GM23338 (cell line): ENCODE results near the gene JARID2. TPM values are rescaled to one million over a fixed set of nuclear protein-coding genes. Genes with fewer than 3 reads are reported as not detected.

ENCODE experiments used
- ATAC-seq: fragments of 200-7000 bp; cut with Tn5 transposase; 3 replicates; pipeline ENCODE4 v1.9.1; 2020
- DNase-seq: peaks from one replicate; pipeline ENCODE4 v3.0.0-alpha.2; 2015; ENCODE audit warnings: low spot score
- H2AFZ ChIP-seq: fragments of 200-600 bp; sonication (generic); 2 replicates; pipeline ENCODE4 v1.8.0; 2016; ENCODE audit warnings: antibody characterized with exemption, mild to moderate bottlenecking, moderate library complexity
- H3F3A ChIP-seq: fragments of 200-600 bp; sonication (generic); replicated peaks from 2 replicates; pipeline ENCODE4 v1.8.0; 2017; ENCODE audit warnings: antibody characterized with exemption, mixed run types, low read depth
- H3K27ac ChIP-seq: fragments of 200-600 bp; sonication (generic); 2 replicates; pipeline ENCODE4 v1.6.1; 2016; ENCODE audit warnings: low read depth
- H3K27me3 ChIP-seq: fragments of 200-600 bp; sonication (generic); 2 replicates; pipeline ENCODE4 v1.8.0; 2016; ENCODE audit warnings: mild to moderate bottlenecking, mixed run types, moderate library complexity; ENCODE audit not compliant: insufficient read depth
- H3K36me3 ChIP-seq: fragments of 200-600 bp; sonication (generic); 2 replicates; pipeline ENCODE4 v1.8.0; 2016; ENCODE audit warnings: mild to moderate bottlenecking; ENCODE audit not compliant: insufficient read depth
- H3K4me1 ChIP-seq: fragments of 200-600 bp; sonication (generic); 2 replicates; pipeline ENCODE4 v1.8.0; 2016; ENCODE audit warnings: mild to moderate bottlenecking, moderate library complexity; ENCODE audit not compliant: insufficient read depth
- H3K4me2 ChIP-seq: fragments of 200-600 bp; sonication (generic); 2 replicates; pipeline ENCODE4 v1.7.1; 2017; ENCODE audit warnings: mixed run types
- H3K4me3 ChIP-seq: fragments of 200-600 bp; sonication (generic); 2 replicates; pipeline ENCODE4 v1.6.1; 2016; ENCODE audit warnings: mixed run types
- H3K79me2 ChIP-seq: fragments of 200-600 bp; sonication (generic); replicated peaks from 2 replicates; pipeline ENCODE4 v1.8.0; 2017; ENCODE audit warnings: mild to moderate bottlenecking; ENCODE audit not compliant: insufficient read depth
- H3K9me2 ChIP-seq: fragments of 200-600 bp; sonication (generic); 2 replicates; pipeline ENCODE4 v1.8.0; 2017; ENCODE audit not compliant: insufficient read depth
- H4K20me1 ChIP-seq: fragments of 200-600 bp; sonication (generic); replicated peaks from 2 replicates; pipeline ENCODE4 v1.8.0; 2017; ENCODE audit warnings: mild to moderate bottlenecking; ENCODE audit not compliant: insufficient read depth
- H3K27ac Mint-ChIP-seq: 2 replicates; pipeline ENCODE4 v1.8.0; 2020; ENCODE audit warnings: inconsistent platforms, mild to moderate bottlenecking, moderate library complexity, mixed read lengths
- H3K27me3 Mint-ChIP-seq: 3 replicates; pipeline ENCODE4 v1.8.0; 2022; ENCODE audit warnings: low read depth, mild to moderate bottlenecking, moderate library complexity, mixed read lengths, inconsistent platforms; ENCODE audit not compliant: insufficient read depth, poor library complexity
- H3K36me3 Mint-ChIP-seq: 3 replicates; pipeline ENCODE4 v1.8.0; 2021; ENCODE audit warnings: low read depth, mild to moderate bottlenecking, inconsistent platforms, moderate library complexity, mixed read lengths
- H3K4me1 Mint-ChIP-seq: 3 replicates; pipeline ENCODE4 v1.8.0; 2020; ENCODE audit warnings: mild to moderate bottlenecking, inconsistent platforms, mixed read lengths
- H3K4me3 Mint-ChIP-seq: 3 replicates; pipeline ENCODE4 v1.8.0; 2021; ENCODE audit warnings: moderate library complexity, mild to moderate bottlenecking, inconsistent platforms, mixed read lengths
- H3K9me3 Mint-ChIP-seq: 3 replicates; pipeline ENCODE4 v1.8.0; 2020; ENCODE audit warnings: moderate library complexity, mild to moderate bottlenecking, inconsistent platforms, mixed read lengths
- EZH2 ChIP-seq: fragments of 200-600 bp; sonication (generic); IDR thresholded peaks from one replicate; pipeline ENCODE4 v1.8.0; 2017; ENCODE audit warnings: antibody characterized with exemption, mild to moderate bottlenecking, low read depth; ENCODE audit not compliant: unreplicated experiment
- EZH2phosphoT487 ChIP-seq: fragments of 200-600 bp; sonication (generic); IDR thresholded peaks from one replicate; pipeline ENCODE4 v1.8.1; 2018; ENCODE audit warnings: antibody characterized with exemption; ENCODE audit not compliant: unreplicated experiment
- JUNB ChIP-seq: IDR thresholded peaks from one replicate; pipeline ENCODE4 v1.6.1; 2016; ENCODE audit warnings: antibody characterized with exemption; ENCODE audit not compliant: unreplicated experiment
- NANOG ChIP-seq: IDR thresholded peaks from 2 replicates; pipeline ENCODE4 v1.6.1; 2016; ENCODE audit warnings: antibody characterized with exemption, borderline replicate concordance
- POLR2AphosphoS5 ChIP-seq: IDR thresholded peaks from 2 replicates; pipeline ENCODE4 v1.6.1; 2016; ENCODE audit warnings: antibody characterized with exemption, low read depth
- STAT1 ChIP-seq: IDR thresholded peaks from one replicate; pipeline ENCODE4 v1.6.1; 2016; ENCODE audit warnings: antibody characterized with exemption; ENCODE audit not compliant: unreplicated experiment
- polyA plus RNA-seq: library from polyadenylated mRNA; unstranded; fragments of >200 nt; fragmentation: Nextera tagmentation; extraction: Ambion mirVana; gene quantifications from 2 replicates; pipeline ENCODE4 v1.2.1, GENCODE V29; 2016
- total RNA-seq: library from RNA; depleted of rRNA; stranded (reverse); fragments of >200 nt; shearing (Covaris generic); gene quantifications from 2 replicates; pipeline ENCODE4 v1.2.3, GENCODE V29; 2014
- TF ChIP-seq, protein P1 (sequence below): fragments of 250-450 bp; sonication (Bioruptor Pico); IDR thresholded peaks from 2 replicates; pipeline ENCODE4 v1.5.0; 2020; ENCODE audit warnings: mild to moderate bottlenecking, moderate library complexity
- TF ChIP-seq, protein P2 (sequence below), 2 experiments: fragments of 200-600 bp in 1 of 2; sonication (generic) in 1 of 2; conservative IDR thresholded peaks; 2 replicates each; pipeline versions ENCODE4 v1.5.1 to v1.6.1; 2016 to 2017; ENCODE audit warnings: antibody characterized with exemption in 2 of 2, low read depth in 2 of 2, mild to moderate bottlenecking in 2 of 2, moderate library complexity in 1 of 2

JARID2 gene
- total and polyA plus RNA-seq, 2 experiments from 2014 or later: 92.8 to 196 TPM

DNA sequence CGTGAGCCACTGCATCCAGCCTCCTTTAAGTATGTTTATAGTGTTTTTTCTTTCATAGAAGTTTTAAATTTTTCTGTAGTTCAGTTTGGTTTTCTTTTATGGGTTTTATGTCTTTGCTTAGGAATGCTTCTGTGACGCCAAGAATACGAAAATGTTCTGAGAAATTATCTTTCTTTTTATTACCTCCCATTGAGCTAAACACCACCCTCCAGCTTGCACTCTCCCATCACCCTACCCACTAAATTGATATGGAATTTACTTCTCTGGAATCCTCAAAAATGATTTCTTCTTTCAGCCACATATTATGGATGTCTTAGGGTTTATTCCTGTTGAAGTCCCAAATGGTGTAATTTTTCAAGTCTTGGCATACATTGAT is 38.1 kb downstream of the JARID2 start (continued):
- TF ChIP-seq, protein P1, sequence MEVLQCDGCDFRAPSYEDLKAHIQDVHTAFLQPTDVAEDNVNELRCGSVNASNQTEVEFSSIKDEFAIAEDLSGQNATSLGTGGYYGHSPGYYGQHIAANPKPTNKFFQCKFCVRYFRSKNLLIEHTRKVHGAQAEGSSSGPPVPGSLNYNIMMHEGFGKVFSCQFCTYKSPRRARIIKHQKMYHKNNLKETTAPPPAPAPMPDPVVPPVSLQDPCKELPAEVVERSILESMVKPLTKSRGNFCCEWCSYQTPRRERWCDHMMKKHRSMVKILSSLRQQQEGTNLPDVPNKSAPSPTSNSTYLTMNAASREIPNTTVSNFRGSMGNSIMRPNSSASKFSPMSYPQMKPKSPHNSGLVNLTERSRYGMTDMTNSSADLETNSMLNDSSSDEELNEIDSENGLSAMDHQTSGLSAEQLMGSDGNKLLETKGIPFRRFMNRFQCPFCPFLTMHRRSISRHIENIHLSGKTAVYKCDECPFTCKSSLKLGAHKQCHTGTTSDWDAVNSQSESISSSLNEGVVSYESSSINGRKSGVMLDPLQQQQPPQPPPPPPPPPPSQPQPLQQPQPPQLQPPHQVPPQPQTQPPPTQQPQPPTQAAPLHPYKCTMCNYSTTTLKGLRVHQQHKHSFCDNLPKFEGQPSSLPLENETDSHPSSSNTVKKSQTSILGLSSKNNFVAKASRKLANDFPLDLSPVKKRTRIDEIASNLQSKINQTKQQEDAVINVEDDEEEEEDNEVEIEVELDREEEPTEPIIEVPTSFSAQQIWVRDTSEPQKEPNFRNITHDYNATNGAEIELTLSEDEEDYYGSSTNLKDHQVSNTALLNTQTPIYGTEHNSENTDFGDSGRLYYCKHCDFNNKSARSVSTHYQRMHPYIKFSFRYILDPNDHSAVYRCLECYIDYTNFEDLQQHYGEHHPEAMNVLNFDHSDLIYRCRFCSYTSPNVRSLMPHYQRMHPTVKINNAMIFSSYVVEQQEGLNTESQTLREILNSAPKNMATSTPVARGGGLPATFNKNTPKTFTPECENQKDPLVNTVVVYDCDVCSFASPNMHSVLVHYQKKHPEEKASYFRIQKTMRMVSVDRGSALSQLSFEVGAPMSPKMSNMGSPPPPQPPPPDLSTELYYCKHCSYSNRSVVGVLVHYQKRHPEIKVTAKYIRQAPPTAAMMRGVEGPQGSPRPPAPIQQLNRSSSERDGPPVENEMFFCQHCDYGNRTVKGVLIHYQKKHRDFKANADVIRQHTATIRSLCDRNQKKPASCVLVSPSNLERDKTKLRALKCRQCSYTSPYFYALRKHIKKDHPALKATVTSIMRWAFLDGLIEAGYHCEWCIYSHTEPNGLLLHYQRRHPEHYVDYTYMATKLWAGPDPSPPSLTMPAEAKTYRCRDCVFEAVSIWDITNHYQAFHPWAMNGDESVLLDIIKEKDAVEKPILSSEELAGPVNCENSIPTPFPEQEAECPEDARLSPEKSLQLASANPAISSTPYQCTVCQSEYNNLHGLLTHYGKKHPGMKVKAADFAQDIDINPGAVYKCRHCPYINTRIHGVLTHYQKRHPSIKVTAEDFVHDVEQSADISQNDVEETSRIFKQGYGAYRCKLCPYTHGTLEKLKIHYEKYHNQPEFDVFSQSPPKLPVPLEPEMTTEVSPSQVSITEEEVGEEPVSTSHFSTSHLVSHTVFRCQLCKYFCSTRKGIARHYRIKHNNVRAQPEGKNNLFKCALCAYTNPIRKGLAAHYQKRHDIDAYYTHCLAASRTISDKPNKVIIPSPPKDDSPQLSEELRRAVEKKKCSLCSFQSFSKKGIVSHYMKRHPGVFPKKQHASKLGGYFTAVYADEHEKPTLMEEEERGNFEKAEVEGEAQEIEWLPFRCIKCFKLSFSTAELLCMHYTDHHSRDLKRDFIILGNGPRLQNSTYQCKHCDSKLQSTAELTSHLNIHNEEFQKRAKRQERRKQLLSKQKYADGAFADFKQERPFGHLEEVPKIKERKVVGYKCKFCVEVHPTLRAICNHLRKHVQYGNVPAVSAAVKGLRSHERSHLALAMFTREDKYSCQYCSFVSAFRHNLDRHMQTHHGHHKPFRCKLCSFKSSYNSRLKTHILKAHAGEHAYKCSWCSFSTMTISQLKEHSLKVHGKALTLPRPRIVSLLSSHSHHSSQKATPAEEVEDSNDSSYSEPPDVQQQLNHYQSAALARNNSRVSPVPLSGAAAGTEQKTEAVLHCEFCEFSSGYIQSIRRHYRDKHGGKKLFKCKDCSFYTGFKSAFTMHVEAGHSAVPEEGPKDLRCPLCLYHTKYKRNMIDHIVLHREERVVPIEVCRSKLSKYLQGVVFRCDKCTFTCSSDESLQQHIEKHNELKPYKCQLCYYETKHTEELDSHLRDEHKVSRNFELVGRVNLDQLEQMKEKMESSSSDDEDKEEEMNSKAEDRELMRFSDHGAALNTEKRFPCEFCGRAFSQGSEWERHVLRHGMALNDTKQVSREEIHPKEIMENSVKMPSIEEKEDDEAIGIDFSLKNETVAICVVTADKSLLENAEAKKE: no peak
- no peak for TF ChIP-seq POLR2AphosphoS5
- no peak for TF ChIP-seq EZH2
- TF ChIP-seq STAT1: no peak

DNA sequence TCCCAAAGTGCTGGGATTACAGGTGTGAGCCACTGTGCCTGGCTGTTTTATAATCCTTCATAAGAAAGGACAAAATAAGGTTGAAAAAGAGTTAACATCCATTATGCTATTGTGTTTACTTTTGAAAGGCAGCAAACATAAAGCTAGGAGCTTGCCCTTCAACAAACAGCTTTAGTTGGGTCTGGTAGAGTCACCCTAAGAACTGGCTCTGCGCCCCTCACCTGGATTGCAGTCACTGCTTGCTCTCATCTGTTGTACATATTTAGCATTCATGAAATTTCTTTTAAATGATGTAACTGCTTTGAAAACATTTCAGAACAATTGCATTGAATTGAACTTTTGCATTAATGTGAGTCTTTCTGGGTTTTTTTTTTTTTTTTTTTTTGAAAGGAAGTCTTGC is 38.9 kb downstream of the JARID2 start:
- peaks cover 33% of the 10 kb centered on the region for H3F3A ChIP-seq
- DNase-seq: peak; percentile 61
- H3K36me3 ChIP-seq: peaks cover 10% of the 10 kb centered on the region; the same call in 1 of the 2 replicates
- no peak overlapping the region for H3K4me2 ChIP-seq
- peaks cover 92% of the 10 kb centered on the region for H4K20me1 ChIP-seq
- Mint-ChIP-seq H3K27me3 (peaks cover 25% of the 10 kb centered on the region), H3K4me1 (peaks cover 65% of the 10 kb centered on the region), H3K9me3 (no peaks in the 10 kb centered on the region; the same call in 1 of the 3 replicates), H3K4me3 (no peak overlapping the region), H3K36me3 (peaks cover 32% of the 10 kb centered on the region), H3K27ac (peak overlapping the region; percentile 30; the same call in 1 of the 2 replicates)
- H3K27me3 ChIP-seq: no peaks in the 10 kb centered on the region
- H3K79me2 ChIP-seq: peaks cover 100% of the 10 kb centered on the region
- no peak overlapping the region for H3K4me3 ChIP-seq
- no peaks in the 10 kb centered on the region for H3K9me2 ChIP-seq
- H3K4me1 ChIP-seq: peaks cover 97% of the 10 kb centered on the region
- H3K27ac ChIP-seq: 0 out of 2 replicates have a peak overlapping the region, but pooled peaks have one; percentile 6
- ATAC-seq: 0 out of 3 replicates have a peak, but pooled peaks have one; percentile 10
- no peak overlapping the region for H2AFZ ChIP-seq
- TF ChIP-seq STAT1: no peak
- no peak for TF ChIP-seq NANOG
- TF ChIP-seq, protein P2, sequence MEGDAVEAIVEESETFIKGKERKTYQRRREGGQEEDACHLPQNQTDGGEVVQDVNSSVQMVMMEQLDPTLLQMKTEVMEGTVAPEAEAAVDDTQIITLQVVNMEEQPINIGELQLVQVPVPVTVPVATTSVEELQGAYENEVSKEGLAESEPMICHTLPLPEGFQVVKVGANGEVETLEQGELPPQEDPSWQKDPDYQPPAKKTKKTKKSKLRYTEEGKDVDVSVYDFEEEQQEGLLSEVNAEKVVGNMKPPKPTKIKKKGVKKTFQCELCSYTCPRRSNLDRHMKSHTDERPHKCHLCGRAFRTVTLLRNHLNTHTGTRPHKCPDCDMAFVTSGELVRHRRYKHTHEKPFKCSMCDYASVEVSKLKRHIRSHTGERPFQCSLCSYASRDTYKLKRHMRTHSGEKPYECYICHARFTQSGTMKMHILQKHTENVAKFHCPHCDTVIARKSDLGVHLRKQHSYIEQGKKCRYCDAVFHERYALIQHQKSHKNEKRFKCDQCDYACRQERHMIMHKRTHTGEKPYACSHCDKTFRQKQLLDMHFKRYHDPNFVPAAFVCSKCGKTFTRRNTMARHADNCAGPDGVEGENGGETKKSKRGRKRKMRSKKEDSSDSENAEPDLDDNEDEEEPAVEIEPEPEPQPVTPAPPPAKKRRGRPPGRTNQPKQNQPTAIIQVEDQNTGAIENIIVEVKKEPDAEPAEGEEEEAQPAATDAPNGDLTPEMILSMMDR (conservative IDR thresholded peaks at IDR 0.05; ENCODE audit: low read depth in 2 of 2): no peak
- TF ChIP-seq JUNB: no peak
- no peak for TF ChIP-seq EZH2phosphoT487
- TF ChIP-seq EZH2: no peak
- TF ChIP-seq, protein P1: no peak
